GM04503 (cell line): ENCODE results near the gene STYXL2.

Source experiments
- DNase-seq: peaks from one replicate; pipeline ENCODE4 v3.0.0-alpha.2; 2012; ENCODE audit warnings: low read depth

The STYXL2 gene

GRCh38 chr1:167110586-167110985 is 16.7 kb downstream of the STYXL2 start:
- DNase-seq, result no peak

- no peak for DNase-seq
These were observed 18.2 kb downstream of the STYXL2 start for GRCh38 chr1:167111868-167112709.

GRCh38 chr1:167114725-167115124 is 20.9 kb downstream of the STYXL2 start:
- no peak for DNase-seq

GRCh38 chr1:167115655-167116054 is 21.8 kb downstream of the STYXL2 start:
- DNase-seq, result no peak

- no peak for DNase-seq
These were observed 22.3 kb downstream of the STYXL2 start for GRCh38 chr1:167116174-167116573.

- DNase-seq, result no peak
These were observed 23.4 kb downstream of the STYXL2 start for GRCh38 chr1:167117225-167117624.

GRCh38 chr1:167118188-167118587 is 24.3 kb downstream of the STYXL2 start:
- no peak for DNase-seq

- no peak for DNase-seq
These were observed 25.8 kb downstream of the STYXL2 start for GRCh38 chr1:167119696-167120095.

GRCh38 chr1:167120899-167121298 is 27.0 kb downstream of the STYXL2 start:
- DNase-seq, result no peak

GRCh38 chr1:167121375-167122120 is 27.7 kb downstream of the STYXL2 start:
- DNase-seq, result no peak

- no peak for DNase-seq
These were observed 28.2 kb downstream of the STYXL2 start for GRCh38 chr1:167122121-167122480.

GRCh38 chr1:167122568-167122967 is 28.7 kb downstream of the STYXL2 start:
- DNase-seq, result no peak

GRCh38 chr1:167126317-167126716 is 32.4 kb downstream of the STYXL2 start:
- DNase-seq, result no peak

- no peak for DNase-seq
These were observed 32.9 kb downstream of the STYXL2 start for GRCh38 chr1:167126811-167127210.

- DNase-seq, result no peak
These were observed 33.4 kb downstream of the STYXL2 start for GRCh38 chr1:167127236-167127635.

- DNase-seq, result no peak
These were observed 33.8 kb downstream of the STYXL2 start for GRCh38 chr1:167127661-167128060.

- DNase-seq, result no peak
These were observed 34.7 kb downstream of the STYXL2 start for GRCh38 chr1:167128261-167129227.

- DNase-seq, result no peak
These were observed 37.1 kb downstream of the STYXL2 start for GRCh38 chr1:167130829-167131510.

GRCh38 chr1:167132301-167133010 is 38.6 kb downstream of the STYXL2 start:
- DNase-seq, result no peak

GRCh38 chr1:167135281-167135840 is 41.5 kb downstream of the STYXL2 start:
- DNase-seq, result no peak

GRCh38 chr1:167136191-167136614 is 42.3 kb downstream of the STYXL2 start:
- DNase-seq, result no peak
